ENCODE data around the gene EXT2.

- TF ChIP-seq, protein P1, sequence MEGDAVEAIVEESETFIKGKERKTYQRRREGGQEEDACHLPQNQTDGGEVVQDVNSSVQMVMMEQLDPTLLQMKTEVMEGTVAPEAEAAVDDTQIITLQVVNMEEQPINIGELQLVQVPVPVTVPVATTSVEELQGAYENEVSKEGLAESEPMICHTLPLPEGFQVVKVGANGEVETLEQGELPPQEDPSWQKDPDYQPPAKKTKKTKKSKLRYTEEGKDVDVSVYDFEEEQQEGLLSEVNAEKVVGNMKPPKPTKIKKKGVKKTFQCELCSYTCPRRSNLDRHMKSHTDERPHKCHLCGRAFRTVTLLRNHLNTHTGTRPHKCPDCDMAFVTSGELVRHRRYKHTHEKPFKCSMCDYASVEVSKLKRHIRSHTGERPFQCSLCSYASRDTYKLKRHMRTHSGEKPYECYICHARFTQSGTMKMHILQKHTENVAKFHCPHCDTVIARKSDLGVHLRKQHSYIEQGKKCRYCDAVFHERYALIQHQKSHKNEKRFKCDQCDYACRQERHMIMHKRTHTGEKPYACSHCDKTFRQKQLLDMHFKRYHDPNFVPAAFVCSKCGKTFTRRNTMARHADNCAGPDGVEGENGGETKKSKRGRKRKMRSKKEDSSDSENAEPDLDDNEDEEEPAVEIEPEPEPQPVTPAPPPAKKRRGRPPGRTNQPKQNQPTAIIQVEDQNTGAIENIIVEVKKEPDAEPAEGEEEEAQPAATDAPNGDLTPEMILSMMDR (IDR thresholded peaks at IDR 0.05) = no peak
- TF ChIP-seq POLR2A (IDR thresholded peaks at IDR 0.05) = no peak
These were observed 131.5 kb downstream of the EXT2 start for GRCh38 chr11:44226945-44227344.
